IMR-90 (cell line): Measurements from ENCODE around the gene COL19A1. TPM values are rescaled to one million over a fixed set of nuclear protein-coding genes. Genes with fewer than 3 reads are reported as not detected.
"Not testable (repeated sequence)": the region's sequence is repeated elsewhere in the genome, so short reads cannot be mapped to it uniquely, and the experiment has no call there.

Experiments
- ATAC-seq: fragments of 200-7000 bp; cut with Tn5 transposase; 2 replicates; pipeline ENCODE4 v1.9.1; 2020; ENCODE audit warnings: low read depth, mild to moderate bottlenecking, moderate library complexity
- BruUV-seq: library from RNA; stranded (reverse); fragments of 400-500 nt; replicated peaks from 2 replicates; lab custom pipeline; 2021; lab: Mats Ljungman, UMichigan
- CTCF ChIA-PET: fragments of 300-600 bp; formaldehyde crosslinking; extraction: SDS; loops from one replicate; lab custom pipeline; 2021; ENCODE audit warnings: antibody characterized with exemption; lab: Yijun Ruan, JAX
- POLR2A ChIA-PET: fragments of 300-600 bp; sonication (Branson Sonifier 250); formaldehyde crosslinking; loops from one replicate; lab custom pipeline; 2022; ENCODE audit warnings: antibody characterized with exemption; ENCODE audit not compliant: unreplicated experiment; lab: Charles Lee
- DNase-seq: peaks from one replicate; pipeline ENCODE4 v3.0.0; 2013
- H2AFZ ChIP-seq: replicated peaks from 2 replicates; pipeline ENCODE3; 2013; ENCODE audit warnings: low read length, mild to moderate bottlenecking; ENCODE audit not compliant: poor library complexity
- H2AK5ac ChIP-seq: 2 replicates; pipeline ENCODE4 v1.6.1; 2013; ENCODE audit warnings: low read depth, low read length, inconsistent platforms
- H2AK9ac ChIP-seq: replicated peaks from 2 replicates; pipeline ENCODE3; 2013; ENCODE audit warnings: mild to moderate bottlenecking, low read depth, low read length, moderate library complexity; ENCODE audit not compliant: poor library complexity
- H2BK120ac ChIP-seq: 2 replicates; pipeline ENCODE4 v1.6.1; 2013; ENCODE audit warnings: low read depth, low read length, inconsistent platforms
- H2BK15ac ChIP-seq: 3 replicates; pipeline ENCODE4 v1.6.1; 2013; ENCODE audit warnings: low read depth, low read length, inconsistent platforms
- H2BK20ac ChIP-seq: 2 replicates; pipeline ENCODE4 v1.6.1; 2013; ENCODE audit warnings: low read depth, mild to moderate bottlenecking, inconsistent platforms, low read length, moderate library complexity
- H2BK5ac ChIP-seq: 2 replicates; pipeline ENCODE4 v1.6.1; 2013; ENCODE audit warnings: mild to moderate bottlenecking, low read depth, low read length, inconsistent platforms; ENCODE audit not compliant: poor library complexity, severe bottlenecking
- H3K14ac ChIP-seq: replicated peaks from 2 replicates; pipeline ENCODE4 v1.6.1; 2013; ENCODE audit warnings: low read depth, low read length, inconsistent platforms
- H3K18ac ChIP-seq: 2 replicates; pipeline ENCODE4 v1.6.1; 2013; ENCODE audit warnings: low read depth, low read length, control low read depth
- H3K23ac ChIP-seq: 2 replicates; pipeline ENCODE4 v1.6.1; 2013; ENCODE audit warnings: low read depth, low read length, inconsistent platforms
- H3K27ac ChIP-seq: 2 replicates; pipeline ENCODE4 v1.5.1; 2013; ENCODE audit warnings: mild to moderate bottlenecking, control low read depth, low read length; ENCODE audit not compliant: insufficient read depth
- H3K27me3 ChIP-seq: 2 replicates; pipeline ENCODE4 v1.6.1; 2013; ENCODE audit warnings: low read length; ENCODE audit not compliant: control insufficient read depth, insufficient read depth
- H3K36me3 ChIP-seq: 2 replicates; pipeline ENCODE4 v1.6.1; 2013; ENCODE audit warnings: low read length, mixed read lengths; ENCODE audit not compliant: control insufficient read depth, insufficient read depth
- H3K4ac ChIP-seq: 2 replicates; pipeline ENCODE4 v1.6.1; 2013; ENCODE audit warnings: low read depth, low read length, inconsistent platforms
- H3K4me1 ChIP-seq: 2 replicates; pipeline ENCODE4 v1.6.1; 2013; ENCODE audit warnings: low read length, mixed read lengths; ENCODE audit not compliant: control insufficient read depth, insufficient read depth
- H3K4me2 ChIP-seq: 2 replicates; pipeline ENCODE4 v1.6.1; 2013; ENCODE audit warnings: low read depth, mild to moderate bottlenecking, control low read depth, low read length, moderate library complexity
- H3K4me3 ChIP-seq: 2 replicates; pipeline ENCODE4 v1.5.1; 2013; ENCODE audit warnings: low read depth, mild to moderate bottlenecking, control low read depth, low read length, moderate library complexity; ENCODE audit not compliant: insufficient read depth
- H3K56ac ChIP-seq: 2 replicates; pipeline ENCODE4 v1.6.1; 2013; ENCODE audit warnings: low read length, inconsistent platforms; ENCODE audit not compliant: insufficient read depth; ENCODE audit errors: extremely low read depth
- H3K79me1 ChIP-seq, 2 experiments: 2 replicates each; pipeline ENCODE4 v1.6.1; 2013; ENCODE audit warnings: low read length in 2 of 2, inconsistent platforms in 1 of 2, low read depth in 1 of 2
- H3K9ac ChIP-seq: 2 replicates; pipeline ENCODE4 v1.6.1; 2013; ENCODE audit warnings: low read depth, low read length, control low read depth
- H3K9me1 ChIP-seq: 2 replicates; pipeline ENCODE4 v1.6.1; 2013; ENCODE audit warnings: low read length, inconsistent platforms; ENCODE audit not compliant: insufficient read depth
- H3K9me3 ChIP-seq: 2 replicates; pipeline ENCODE4 v1.6.1; 2013; ENCODE audit warnings: low read length; ENCODE audit not compliant: control insufficient read depth, insufficient read depth
- H4K20me1 ChIP-seq: 2 replicates; pipeline ENCODE4 v1.6.1; 2013; ENCODE audit warnings: low read length, inconsistent platforms; ENCODE audit not compliant: insufficient read depth
- H4K5ac ChIP-seq: 2 replicates; pipeline ENCODE4 v1.6.1; 2013; ENCODE audit warnings: mild to moderate bottlenecking, low read depth, low read length, control low read depth
- H4K8ac ChIP-seq, 2 experiments: 2 replicates each; pipeline ENCODE4 v1.6.1; 2013; ENCODE audit warnings: low read depth in 2 of 2, low read length in 2 of 2, control low read depth in 1 of 2, inconsistent platforms in 1 of 2
- H4K91ac ChIP-seq: 2 replicates; pipeline ENCODE4 v1.6.1; 2013; ENCODE audit warnings: low read depth, low read length, inconsistent platforms; ENCODE audit not compliant: insufficient read depth
- WGBS, 2 experiments: methylation state at CpG; one replicate each; pipeline versions ENCODE4 v1.1.5 to v1.1.7; 2013; ENCODE audit warnings: missing lambda C conversion rate in 2 of 2; ENCODE audit not compliant: insufficient read length in 1 of 2; ENCODE audit errors: extremely low coverage in 2 of 2; 5-methylcytosine and 5-hydroxymethylcytosine counted together
- dilution Hi-C: fragments of 300-500 bp; cut with HindIII; formaldehyde crosslinking; loops from one replicate; pipeline ENCODE4 v1.14.3; 2018; ENCODE audit warnings: low sequenced_read_pairs; ENCODE audit not compliant: unreplicated experiment
- in situ Hi-C: fragments of 300-500 bp; cut with MboI; formaldehyde crosslinking; loops from 3 replicates; pipeline ENCODE4 v1.14.3; 2019; ENCODE audit warnings: low sequenced_read_pairs, inconsistent platforms, mixed read lengths
- intact Hi-C: fragments of 100-400 bp; cut with micrococcal nuclease; formaldehyde crosslinking; loops from 2 replicates; pipeline ENCODE4 v1.10.0; 2022
- polyA plus RNA-seq, 3 experiments: library from polyadenylated mRNA; depleted of rRNA; stranded (reverse); fragments of >200 nt; gene quantifications; 2 replicates each; pipeline ENCODE4 v1.2.3, GENCODE V29; 2012; ENCODE audit warnings: low replicate concordance in 1 of 3
- total RNA-seq: library from RNA; depleted of rRNA; stranded (reverse); fragments of >200 nt; gene quantifications from 2 replicates; pipeline ENCODE4 v1.2.3, GENCODE V29; 2012

Gene COL19A1
- total and polyA plus RNA-seq, 2 of the 4 experiments (the other 2 are of a cell fraction): under 0.01 TPM; not detected in 1

DNA sequence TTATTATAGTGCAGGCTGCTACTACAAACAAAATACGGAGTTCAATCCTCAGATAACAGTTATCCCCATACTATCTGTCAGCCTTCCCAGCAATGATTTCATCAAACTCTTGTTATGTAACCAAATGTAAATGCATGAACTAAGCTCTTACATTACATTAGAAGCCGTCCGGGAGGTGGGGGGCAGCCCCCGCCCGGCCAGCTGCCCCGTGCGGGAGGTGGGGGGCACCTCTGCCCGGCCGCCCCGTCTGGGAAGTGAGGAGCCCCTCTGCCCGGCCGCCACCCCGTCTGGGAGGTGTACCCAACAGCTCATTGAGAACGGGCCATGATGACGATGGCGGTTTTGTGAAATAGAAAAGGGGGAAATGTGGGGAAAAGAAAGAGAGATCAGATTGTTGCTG is 99.6 kb downstream of the COL19A1 start:
- H3K36me3 ChIP-seq, H3K4me3 ChIP-seq, H2AFZ ChIP-seq, BruUV-seq, H3K4ac ChIP-seq, H4K20me1 ChIP-seq, H3K4me1 ChIP-seq, in situ Hi-C loops, H3K56ac ChIP-seq, H2BK120ac ChIP-seq, H3K27me3 ChIP-seq, intact Hi-C loops, H3K23ac ChIP-seq, H3K79me1 ChIP-seq, H3K9ac ChIP-seq, dilution Hi-C loops, H3K18ac ChIP-seq, H4K91ac ChIP-seq, H3K4me2 ChIP-seq, DNase-seq, H4K5ac ChIP-seq, H3K27ac ChIP-seq, H2BK15ac ChIP-seq, H2AK9ac ChIP-seq, H3K14ac ChIP-seq, H2BK5ac ChIP-seq, ATAC-seq, H2BK20ac ChIP-seq, H4K8ac ChIP-seq, H2AK5ac ChIP-seq, H3K9me1 ChIP-seq, H3K9me3 ChIP-seq, POLR2A ChIA-PET: not testable (repeated sequence)
- CTCF ChIA-PET: interaction anchor here (0.5 kb wide), 1 partner anchor 222 kb away, joined by 3 read pairs; no protein-coding TSS in a partner anchor
- 87% methylated on average over 3 of the region's 16 CpGs; no CpG with 5 or more reads in 1 of the 2 experiments for WGBS, 2 experiments
